Measurements from ENCODE around the gene GTF2H4.
"Not testable (repeated sequence)": the region's sequence is repeated elsewhere in the genome, so short reads cannot be mapped to it uniquely, and the experiment has no call there.

GTF2H4 gene

GRCh38 chr6:30895343-30895742 is 12.7 kb upstream of the GTF2H4 start:
- DNase-seq, result no peak

GRCh38 chr6:30896541-30896940 is 11.5 kb upstream of the GTF2H4 start:
- DNase-seq, result no peak

- DNase-seq, result no peak
These were observed 10.1 kb upstream of the GTF2H4 start for GRCh38 chr6:30897882-30898281.

- DNase-seq, result no peak
These were observed 9.2 kb upstream of the GTF2H4 start for GRCh38 chr6:30898750-30899360.

- no peak for DNase-seq
These were observed 7.1 kb upstream of the GTF2H4 start for GRCh38 chr6:30900863-30901417.

GRCh38 chr6:30901436-30901835 is 6.6 kb upstream of the GTF2H4 start:
- DNase-seq, result no peak

GRCh38 chr6:30902196-30902595 is 5.8 kb upstream of the GTF2H4 start:
- not testable (repeated sequence) for DNase-seq

- DNase-seq, result no peak
These were observed 5.3 kb upstream of the GTF2H4 start for GRCh38 chr6:30902709-30903108.

- DNase-seq, result no peak
These were observed 4.8 kb upstream of the GTF2H4 start for GRCh38 chr6:30903236-30903635.

GRCh38 chr6:30907290-30907757 is 683 bp upstream of the GTF2H4 start:
- DNase-seq, result not testable (repeated sequence)

GRCh38 chr6:30908700-30909099 is 693 bp downstream of the GTF2H4 start:
- DNase-seq, result no peak

- not testable (repeated sequence) for DNase-seq
These were observed 2.5 kb downstream of the GTF2H4 start for GRCh38 chr6:30910473-30910872.

GRCh38 chr6:30912746-30913520 is 4.9 kb downstream of the GTF2H4 start:
- no peak for DNase-seq

GRCh38 chr6:30913721-30914075 is 5.7 kb downstream of the GTF2H4 start:
- DNase-seq, result no peak

GRCh38 chr6:30914076-30914853 is 6.3 kb downstream of the GTF2H4 start, which contains the start of gene VARS2:
TSS of gene VARS2 (plus strand) at chr6:30914238. CDS start at chr6:30914837, 599 bp downstream.
- DNase-seq, result peak; percentile 88

- DNase-seq, result no peak
These were observed 7.0 kb downstream of the GTF2H4 start for GRCh38 chr6:30914854-30915590.

GRCh38 chr6:30915591-30915946 is 7.6 kb downstream of the GTF2H4 start:
- peak; percentile 62 for DNase-seq

- no peak for DNase-seq
These were observed 9.0 kb downstream of the GTF2H4 start for GRCh38 chr6:30917041-30917440.

GRCh38 chr6:30917487-30917886 is 9.5 kb downstream of the GTF2H4 start:
- no peak for DNase-seq

- no peak for DNase-seq
These were observed 10.7 kb downstream of the GTF2H4 start for GRCh38 chr6:30918670-30919069.

GRCh38 chr6:30922447-30922852 is 14.4 kb downstream of the GTF2H4 start:
- no peak for DNase-seq

GRCh38 chr6:30924040-30924627 is 16.1 kb downstream of the GTF2H4 start:
- not testable (repeated sequence) for DNase-seq

Data from HCEC 1CT (cell line).